Spinal cord (tissue), 10 donors: ENCODE measurements around the gene PIP5K1B. TPM values are rescaled to one million over a fixed set of nuclear protein-coding genes. Genes with fewer than 3 reads are reported as not detected.

Experiments used
- DNase-seq, 6 donors: peaks; one replicate each; pipeline versions ENCODE4 v3.0.0 to v3.0.0-alpha.2; 2013 to 2015; ENCODE audit warnings: low spot score in 6 of 6, low read depth in 4 of 6
- H3K27ac ChIP-seq: one replicate; pipeline ENCODE4 v1.5.1; 2013; ENCODE audit warnings: low read depth, low read length, control low read depth
- H3K27me3 ChIP-seq: one replicate; pipeline ENCODE4 v1.6.1; 2013; ENCODE audit warnings: low read length; ENCODE audit not compliant: control insufficient read depth, insufficient read depth
- H3K36me3 ChIP-seq: one replicate; pipeline ENCODE4 v1.6.1; 2013; ENCODE audit warnings: low read length; ENCODE audit not compliant: control insufficient read depth, insufficient read depth
- H3K4me1 ChIP-seq: one replicate; pipeline ENCODE4 v1.6.1; 2013; ENCODE audit warnings: low read length; ENCODE audit not compliant: control insufficient read depth, insufficient read depth
- H3K4me3 ChIP-seq: one replicate; pipeline ENCODE4 v1.5.1; 2013; ENCODE audit warnings: low read depth, low read length, control low read depth
- H3K9me3 ChIP-seq: one replicate; pipeline ENCODE4 v1.6.1; 2013; ENCODE audit warnings: low read length; ENCODE audit not compliant: control insufficient read depth, insufficient read depth
- WGBS: methylation state at CpG from one replicate; pipeline ENCODE4 v1.1.5; 2013; ENCODE audit warnings: missing lambda C conversion rate; ENCODE audit not compliant: insufficient coverage; 5-methylcytosine and 5-hydroxymethylcytosine counted together
- polyA plus RNA-seq, 2 donors: library from polyadenylated mRNA; unstranded; fragments of 120-200 nt; gene quantifications; one replicate each; pipeline ENCODE4 v1.2.1, GENCODE V29; 2013; ENCODE audit not compliant: insufficient read length in 2 of 2
- total RNA-seq, 2 donors: library from RNA; depleted of rRNA in 1 of 2; stranded (reverse); fragments of 120-200 nt in 1 of 2; fragments of >200 nt in 1 of 2; gene quantifications; one replicate each; pipeline versions ENCODE4 v1.2.3 to v1.2.4, GENCODE V29; 2013 to 2014
- donor health status: healthy.

Gene PIP5K1B
- total and polyA plus RNA-seq, 4 donors, result 7.5 to 19.9 (median 12.7) TPM

DNA sequence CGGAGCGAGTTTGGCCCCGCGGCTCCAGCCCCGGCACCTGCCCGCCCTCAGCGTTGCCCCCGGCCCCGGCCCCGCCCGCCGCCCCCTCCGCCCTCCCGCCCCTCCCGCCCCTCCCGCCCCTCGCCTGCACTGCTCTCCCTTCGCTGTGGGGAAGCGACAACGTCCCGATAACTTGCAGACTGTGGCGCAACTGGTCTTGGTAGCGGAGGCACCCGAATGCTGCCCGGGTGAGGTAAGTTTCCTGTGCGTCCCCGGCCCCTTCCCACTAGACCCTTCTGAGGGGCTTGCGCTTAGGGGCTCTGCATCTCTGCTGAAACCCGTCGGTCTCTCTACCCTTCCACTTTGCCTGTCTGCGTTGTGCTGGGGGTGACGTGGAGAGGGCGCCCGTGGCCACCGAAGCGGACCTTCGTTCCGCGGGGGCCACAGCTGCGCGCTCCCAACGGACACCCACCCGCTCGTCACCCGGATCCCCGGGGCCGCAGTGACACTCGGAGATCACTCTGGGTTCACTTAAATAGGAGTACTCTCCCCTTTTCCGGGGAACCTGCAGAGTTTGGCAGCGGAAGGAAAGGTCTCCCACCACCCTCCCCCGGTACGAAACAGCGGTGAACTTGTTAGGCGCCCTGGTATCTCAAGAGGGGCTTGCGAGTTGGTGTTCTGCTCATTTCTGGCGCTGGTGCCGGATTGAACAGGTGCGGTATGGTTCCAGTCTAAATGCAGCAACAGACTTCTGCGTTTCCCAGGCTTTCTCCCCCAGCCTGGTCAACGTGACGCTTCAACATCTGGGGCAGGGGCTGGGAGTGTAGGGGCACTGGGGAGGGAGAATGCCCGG lies 707 bp downstream of the PIP5K1B start:
- DNase-seq, result peak in 4 of 6 donors; percentile 12 to 67 (median 38)
- under 1% methylated on average over 44 of the region's 62 CpGs for WGBS

DNA sequence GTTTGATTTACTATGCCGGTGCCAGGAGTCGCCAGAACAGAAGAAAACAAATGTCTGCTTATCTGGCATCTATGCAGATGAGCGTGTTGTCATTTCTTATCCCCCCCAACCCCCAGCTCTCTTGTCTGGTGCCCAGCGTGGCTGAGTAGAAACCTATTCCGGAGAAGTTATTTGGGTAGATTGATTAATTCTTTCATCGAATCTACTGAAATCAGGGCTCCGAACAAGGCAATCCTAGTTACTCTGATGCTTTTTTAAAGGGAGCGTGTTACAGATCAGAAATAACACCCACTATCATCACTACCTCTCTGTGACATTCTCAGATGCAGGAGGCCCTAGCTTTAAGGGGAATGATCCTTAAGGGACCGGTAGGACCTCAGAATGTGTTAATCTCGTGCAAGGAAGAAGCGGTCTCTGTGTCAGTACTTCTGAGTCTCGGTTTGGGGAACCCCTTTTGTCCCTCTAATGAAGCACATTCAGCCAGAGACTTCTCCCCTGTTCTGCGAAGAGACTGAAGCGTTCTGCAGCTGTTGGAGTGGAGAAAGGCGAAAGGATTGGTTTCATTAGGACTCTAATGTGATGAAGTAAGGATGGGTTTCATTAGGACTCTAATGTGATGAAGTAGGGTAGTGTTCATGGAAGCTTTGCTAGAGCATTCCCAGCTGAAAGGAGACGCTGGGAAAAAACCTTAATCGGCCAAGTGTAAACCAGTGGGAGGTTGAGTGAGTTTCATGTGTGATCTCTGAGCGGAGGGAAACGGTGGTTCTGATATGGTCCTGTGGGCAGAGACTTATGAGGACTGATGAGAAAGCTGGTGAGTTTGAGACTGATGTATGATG lies 1.5 kb downstream of the PIP5K1B start:
- Histone ChIP-seq H3K27me3 (peaks cover 17% of the 10 kb centered on the region), H3K36me3 (no peaks in the 10 kb centered on the region), H3K27ac (no peak overlapping the region), H3K9me3 (no peaks in the 10 kb centered on the region), H3K4me3 (peak overlapping the region; percentile 58), H3K4me1 (peaks cover 13% of the 10 kb centered on the region)
- peak in 4 of 6 donors; percentile 1 to 44 (median 24) for DNase-seq
- 20% methylated on average over 10 of the region's 19 CpGs for WGBS

More for the DNA sequence above, 707 bp downstream of the PIP5K1B start:
- H3K27ac ChIP-seq, result no peak overlapping the region
- no peaks in the 10 kb centered on the region for H3K36me3 ChIP-seq
- H3K9me3 ChIP-seq, result no peaks in the 10 kb centered on the region
- H3K27me3 ChIP-seq, result peaks cover 17% of the 10 kb centered on the region
- peak overlapping the region; percentile 58 for H3K4me3 ChIP-seq
- peaks cover 13% of the 10 kb centered on the region for H3K4me1 ChIP-seq

DNA sequence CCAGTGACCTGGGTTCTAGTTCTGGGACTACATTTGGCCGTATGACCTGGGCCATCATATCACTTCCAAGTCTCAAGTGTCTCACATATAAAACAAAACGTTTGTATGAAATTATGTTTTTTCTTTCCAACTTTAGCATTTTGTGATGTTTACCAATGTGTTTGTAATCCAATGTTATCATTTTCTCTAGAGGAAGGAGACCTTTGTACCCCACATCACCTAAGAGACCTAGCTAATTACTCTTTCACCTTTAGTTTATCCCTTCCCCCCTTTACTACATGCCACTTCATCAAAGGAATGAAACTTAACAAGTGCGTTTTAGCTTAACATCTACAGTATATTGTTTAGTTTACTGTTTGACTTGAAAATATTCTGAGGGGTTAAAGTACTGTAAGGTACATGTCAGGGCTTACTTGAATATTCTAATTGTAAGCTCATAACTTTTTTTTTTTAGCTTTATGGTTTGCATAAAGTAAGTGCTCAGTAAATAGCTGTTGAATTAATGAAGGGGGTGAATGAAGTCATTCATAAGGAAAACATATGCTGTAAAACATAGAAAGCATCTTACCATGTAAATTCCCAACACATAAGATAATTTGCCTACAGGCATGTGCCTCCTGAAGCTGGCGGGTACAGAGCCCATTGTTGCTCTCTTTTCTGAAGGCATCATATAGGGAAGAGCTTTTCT lies 2.9 kb downstream of the PIP5K1B start:
- Histone ChIP-seq H3K27me3 (peaks cover 17% of the 10 kb centered on the region), H3K27ac (no peak overlapping the region), H3K9me3 (no peaks in the 10 kb centered on the region), H3K36me3 (no peaks in the 10 kb centered on the region), H3K4me3 (no peak overlapping the region), H3K4me1 (peaks cover 13% of the 10 kb centered on the region)
- no peak for DNase-seq
- no CpG with 5 or more reads among the region's 4 CpGs for WGBS

DNA sequence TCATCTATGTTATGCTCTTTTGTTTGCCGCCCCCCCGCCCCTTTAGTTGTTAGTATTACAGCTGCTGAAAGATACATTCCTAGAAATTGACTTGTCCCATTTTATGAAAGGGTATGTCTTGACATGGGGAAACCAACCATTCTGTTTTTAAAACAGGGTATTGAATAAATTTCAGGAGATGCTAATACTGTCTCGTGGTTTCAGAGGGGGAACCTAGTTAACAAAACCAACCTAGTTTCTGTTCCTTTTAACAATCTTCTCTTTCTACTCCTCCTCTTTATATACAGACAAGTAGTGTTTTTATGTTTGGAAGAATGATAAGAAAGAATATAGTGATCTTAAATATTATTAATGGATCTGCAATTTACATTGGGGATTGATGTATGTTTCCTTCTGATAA lies 3.5 kb downstream of the PIP5K1B start:
- no peaks in the 10 kb centered on the region for H3K9me3 ChIP-seq
- WGBS, result no CpG with 5 or more reads among the region's 3 CpGs
- DNase-seq, result no peak
- H3K27ac ChIP-seq, result no peak overlapping the region
- H3K36me3 ChIP-seq, result no peaks in the 10 kb centered on the region
- no peak overlapping the region for H3K4me3 ChIP-seq
- peaks cover 13% of the 10 kb centered on the region for H3K4me1 ChIP-seq
- peaks cover 17% of the 10 kb centered on the region for H3K27me3 ChIP-seq

DNA sequence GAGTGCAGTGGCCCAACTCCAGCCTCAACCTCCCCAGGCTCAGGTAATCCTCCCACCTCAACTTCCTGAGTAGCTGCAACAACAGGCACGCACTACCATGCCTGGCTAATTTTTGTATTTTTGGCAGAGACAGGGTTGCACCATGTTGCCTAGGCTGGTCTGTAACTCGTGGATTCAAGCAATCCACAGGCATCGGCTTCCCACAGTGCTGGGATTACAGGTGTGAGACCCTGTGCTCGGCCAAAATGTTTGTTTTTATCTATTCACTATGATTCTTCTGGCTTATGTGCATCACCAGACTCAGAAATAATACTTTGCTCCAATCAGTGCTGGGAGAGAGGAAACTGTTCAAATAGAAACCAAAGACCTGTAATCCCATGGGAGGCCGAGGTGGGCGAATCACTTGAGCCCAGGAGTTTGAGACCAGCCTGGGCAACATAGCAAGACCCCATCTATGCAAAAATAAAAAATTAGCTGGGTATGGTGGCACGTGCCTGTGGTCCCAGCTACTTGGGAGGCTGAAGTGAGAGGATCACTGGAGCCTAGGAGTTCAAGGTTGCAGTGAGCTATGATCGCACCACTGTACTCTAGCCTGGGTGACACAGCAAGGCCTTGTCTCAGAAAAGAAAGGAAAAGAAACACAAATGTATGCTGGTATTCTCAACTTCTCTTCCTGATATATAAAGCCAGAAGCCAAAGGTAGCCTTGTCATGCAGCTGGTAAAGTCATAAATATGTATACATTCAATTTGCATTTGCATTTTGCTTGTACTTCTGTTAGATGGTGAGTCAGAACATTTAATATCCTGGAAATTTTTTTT lies 4.5 kb downstream of the PIP5K1B start:
- no peak for DNase-seq
- H3K4me3 ChIP-seq, result no peak overlapping the region
- H3K36me3 ChIP-seq, result no peaks in the 10 kb centered on the region
- peaks cover 10% of the 10 kb centered on the region for H3K4me1 ChIP-seq
- 84% methylated on average over 2 of the region's 8 CpGs for WGBS
- peaks cover 15% of the 10 kb centered on the region for H3K27me3 ChIP-seq
- H3K9me3 ChIP-seq, result no peaks in the 10 kb centered on the region
- no peak overlapping the region for H3K27ac ChIP-seq

DNA sequence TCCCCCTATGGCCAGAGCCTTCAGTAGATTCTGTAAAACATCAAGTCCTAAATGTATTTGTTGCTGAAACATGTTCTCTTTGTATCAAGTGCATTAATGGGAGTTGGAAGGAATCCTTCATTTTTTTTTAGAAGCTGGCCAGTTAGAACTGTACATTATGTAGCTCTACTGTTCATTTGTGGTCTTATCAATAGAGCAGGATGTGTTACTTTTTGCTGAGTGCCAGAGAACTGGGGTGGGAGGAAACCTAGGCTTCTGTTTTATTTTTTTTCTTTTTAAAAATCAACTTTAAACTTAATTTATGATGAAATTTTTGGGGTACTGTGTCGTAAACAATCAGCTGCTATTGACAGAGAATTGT lies 5.1 kb downstream of the PIP5K1B start:
- Histone ChIP-seq H3K4me1 (peaks cover 8% of the 10 kb centered on the region), H3K4me3 (no peak overlapping the region), H3K9me3 (no peaks in the 10 kb centered on the region), H3K36me3 (no peaks in the 10 kb centered on the region), H3K27me3 (peaks cover 15% of the 10 kb centered on the region), H3K27ac (no peak overlapping the region)
- WGBS, result no CpG with 5 or more reads among the region's 1 CpG
- DNase-seq, result no peak

DNA sequence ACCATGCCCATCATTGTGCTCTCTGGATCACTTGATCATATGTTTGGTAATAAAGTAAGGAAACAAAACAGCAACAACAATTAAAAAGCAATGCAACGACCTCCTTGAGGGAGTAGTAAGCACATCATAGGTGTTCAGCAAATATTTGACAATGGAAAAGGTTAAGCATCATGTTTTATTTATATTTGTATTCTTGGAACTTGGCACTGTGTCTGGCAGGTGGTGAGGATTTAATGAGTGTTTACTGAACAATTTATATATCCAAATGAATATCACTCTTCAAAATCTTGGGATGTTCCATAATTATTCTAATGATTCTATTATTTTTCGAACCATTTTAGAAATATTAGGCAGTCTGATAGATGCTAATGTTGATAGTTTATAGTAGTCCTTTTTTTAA lies 6.2 kb downstream of the PIP5K1B start:
- no CpG with 5 or more reads among the region's 2 CpGs for WGBS
- H3K4me1 ChIP-seq, result peaks cover under 1% of the 10 kb centered on the region
- DNase-seq, result no peak

DNA sequence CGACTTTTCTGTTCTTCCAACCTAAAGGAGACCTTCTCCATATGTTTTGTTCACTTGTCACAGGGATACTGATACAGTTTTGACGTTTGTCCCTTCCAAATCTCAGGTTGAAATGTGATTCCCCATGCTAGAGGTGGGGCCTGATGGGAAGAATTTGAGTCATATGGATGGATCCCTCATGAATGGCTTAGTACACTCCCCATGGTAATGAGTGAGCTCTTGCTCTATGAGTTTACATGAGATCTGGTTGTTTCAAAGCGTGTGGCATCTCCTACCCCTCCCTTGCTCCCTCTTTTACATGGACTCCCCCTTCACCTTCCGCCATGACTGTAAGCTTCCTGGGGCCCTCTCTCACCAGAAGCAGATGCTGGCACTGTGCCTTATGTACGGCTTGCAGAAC lies 6.9 kb downstream of the PIP5K1B start:
- no peak overlapping the region for H3K4me3 ChIP-seq
- DNase-seq, result no peak
- peaks cover 4% of the 10 kb centered on the region for H3K27me3 ChIP-seq
- no peaks in the 10 kb centered on the region for H3K36me3 ChIP-seq
- no peak overlapping the region for H3K27ac ChIP-seq
- 83% methylated on average over 1 of the region's 5 CpGs for WGBS
- no peaks in the 10 kb centered on the region for H3K9me3 ChIP-seq
- no peaks in the 10 kb centered on the region for H3K4me1 ChIP-seq

More for the DNA sequence above, 6.2 kb downstream of the PIP5K1B start:
- no peaks in the 10 kb centered on the region for H3K36me3 ChIP-seq
- H3K27me3 ChIP-seq, result peaks cover 9% of the 10 kb centered on the region
- H3K4me3 ChIP-seq, result no peak overlapping the region
- no peak overlapping the region for H3K27ac ChIP-seq
- H3K9me3 ChIP-seq, result no peaks in the 10 kb centered on the region
